ENCODE measurements around the gene CDC40.
"Not testable (repeated sequence)": the region's sequence is repeated elsewhere in the genome, so short reads cannot be mapped to it uniquely, and the experiment has no call there.

The CDC40 gene

GRCh38 chr6:110226261-110226660 is 46.0 kb downstream of the CDC40 start:
- Mint-ChIP-seq H3K36me3 (peaks cover 18 to 21% of the 10 kb centered on the region in 2 donors), H3K4me3 (no peak overlapping the region), H3K27ac (peak overlapping the region; percentile 90), H3K27me3 (no peaks in the 10 kb centered on the region), H3K9me3 (no peaks in the 10 kb centered on the region), H3K4me1 (no peaks in the 10 kb centered on the region)
- no peak for ATAC-seq (replicated peaks)
- no peak for DNase-seq

- no peak for DNase-seq
- H3K27me3 Mint-ChIP-seq, result no peaks in the 10 kb centered on the region
- H3K36me3 Mint-ChIP-seq, result peaks cover 12 to 21% of the 10 kb centered on the region in 2 donors
- H3K9me3 Mint-ChIP-seq, result no peaks in the 10 kb centered on the region
- no peak overlapping the region for H3K27ac Mint-ChIP-seq
- ATAC-seq (replicated peaks), result no peak
- peaks cover 2 to 7% of the 10 kb centered on the region in 2 donors for H3K4me1 Mint-ChIP-seq
- H3K4me3 Mint-ChIP-seq, result no peak overlapping the region
Observed at GRCh38 chr6:110232450-110232849, 52.2 kb downstream of the CDC40 start.

- DNase-seq, result no peak
- H3K27ac Mint-ChIP-seq, result peak overlapping the region; percentile 47
- peak; percentile 79 to 86 for ATAC-seq (replicated peaks)
- peaks cover 12 to 26% of the 10 kb centered on the region in 2 donors for H3K36me3 Mint-ChIP-seq
- H3K9me3 Mint-ChIP-seq, result no peaks in the 10 kb centered on the region
- no peak overlapping the region for H3K4me3 Mint-ChIP-seq
- H3K27me3 Mint-ChIP-seq, result no peaks in the 10 kb centered on the region
- peaks cover 2 to 7% of the 10 kb centered on the region in 2 donors for H3K4me1 Mint-ChIP-seq
Observed at GRCh38 chr6:110233770-110234374, 53.6 kb downstream of the CDC40 start.

DNA sequence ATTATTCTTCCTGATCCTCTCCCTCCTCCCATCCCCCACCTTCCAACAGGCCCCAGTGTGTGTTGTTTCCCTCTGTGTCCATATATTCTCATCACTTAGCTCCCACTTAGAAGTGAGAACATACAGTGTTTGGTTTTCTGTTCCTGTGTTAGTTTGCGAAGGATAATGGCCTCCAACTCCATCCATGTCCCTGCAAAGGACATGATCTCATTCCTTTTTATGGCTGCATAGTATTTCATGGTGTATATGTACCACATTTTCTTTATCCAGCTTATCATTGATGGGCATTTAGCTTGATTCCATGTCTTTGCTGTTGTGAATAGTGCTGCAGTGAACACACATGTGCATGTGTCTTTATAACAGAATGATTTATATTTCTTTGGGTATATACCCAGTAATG is 55.8 kb downstream of the CDC40 start:
- H3K4me3 Mint-ChIP-seq; H3K27me3 Mint-ChIP-seq; DNase-seq; H3K27ac Mint-ChIP-seq; H3K4me1 Mint-ChIP-seq; ATAC-seq (replicated peaks); H3K9me3 Mint-ChIP-seq: not testable (repeated sequence)
- peaks cover 16 to 26% of the 10 kb centered on the region in 2 donors for H3K36me3 Mint-ChIP-seq

DNA sequence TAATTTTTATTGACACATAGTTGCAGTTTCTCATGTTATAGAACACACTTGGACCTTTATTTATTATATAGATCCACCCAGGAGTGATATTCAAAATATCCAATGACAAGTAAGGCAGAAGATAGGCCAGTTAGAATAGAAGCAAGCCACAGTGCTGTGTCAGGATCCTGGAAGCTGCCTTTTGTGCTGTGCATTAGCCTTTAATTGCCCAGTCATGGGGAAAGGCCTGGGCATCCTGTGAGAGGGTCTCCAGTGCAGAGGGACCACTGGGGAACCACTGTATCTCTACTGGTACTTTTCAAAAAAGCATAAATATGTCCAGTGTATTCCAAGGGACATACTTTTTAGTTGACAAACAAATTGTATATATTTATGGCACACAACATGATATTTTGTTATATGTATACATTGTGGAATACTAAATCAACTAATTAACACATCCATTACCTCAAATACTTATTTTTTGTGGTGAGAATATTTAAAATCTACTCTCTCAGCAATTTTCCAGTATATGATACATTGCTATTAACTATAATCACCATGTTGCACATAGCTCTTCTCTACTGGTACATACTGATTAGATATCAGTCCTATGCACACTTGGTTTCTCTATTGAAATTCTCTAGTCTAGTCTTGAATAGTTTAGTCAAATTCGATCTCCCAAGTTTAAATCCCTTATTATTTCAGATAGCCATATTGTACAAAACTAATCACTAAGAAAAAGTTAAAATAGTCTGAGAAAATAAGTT is 59.5 kb downstream of the CDC40 start:
- no peaks in the 10 kb centered on the region for H3K27me3 Mint-ChIP-seq
- peaks cover 19 to 40% of the 10 kb centered on the region in 2 donors for H3K36me3 Mint-ChIP-seq
- no peak overlapping the region for H3K27ac Mint-ChIP-seq
- peaks cover 0 to 2% of the 10 kb centered on the region in 2 donors for H3K4me1 Mint-ChIP-seq
- ATAC-seq (replicated peaks) (no peak), DNase-seq (no peak)
- H3K9me3 Mint-ChIP-seq, result peaks cover 0 to 4% of the 10 kb centered on the region in 2 donors
- no peak overlapping the region for H3K4me3 Mint-ChIP-seq

- not testable (repeated sequence) for ATAC-seq (replicated peaks); H3K27ac Mint-ChIP-seq
Observed at GRCh38 chr6:110244621-110245020, 64.4 kb downstream of the CDC40 start.

DNA sequence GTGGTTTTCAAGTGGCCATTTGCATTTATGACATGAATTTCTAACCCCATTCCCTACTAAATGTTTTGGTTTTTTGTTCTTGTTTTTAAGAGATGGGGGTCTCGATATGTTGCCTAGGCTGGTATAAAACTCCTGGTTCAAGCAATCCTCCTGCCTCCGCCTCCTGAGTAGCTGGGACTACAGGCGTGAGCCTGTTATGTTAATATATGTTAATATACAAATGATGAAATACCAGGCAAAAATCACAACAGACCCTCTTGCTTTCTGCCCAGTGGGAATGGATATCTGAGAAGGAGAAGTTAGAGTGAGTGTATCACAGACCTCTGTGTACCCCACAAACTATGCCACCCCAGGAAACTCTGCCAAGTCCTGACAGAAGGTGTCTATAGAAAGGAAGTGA is 66.2 kb downstream of the CDC40 start:
- Mint-ChIP-seq H3K36me3 (peaks cover 13 to 34% of the 10 kb centered on the region in 2 donors), H3K4me1 (no peaks in the 10 kb centered on the region), H3K4me3 (no peak overlapping the region), H3K27me3 (no peaks in the 10 kb centered on the region), H3K27ac (no peak overlapping the region), H3K9me3 (peaks cover 0 to 6% of the 10 kb centered on the region in 2 donors)
- ATAC-seq (replicated peaks) (no peak), DNase-seq (no peak)

More at GRCh38 chr6:110244621-110245020, 64.4 kb downstream of the CDC40 start:
- peaks cover 17 to 30% of the 10 kb centered on the region in 2 donors for H3K36me3 Mint-ChIP-seq
- H3K4me1 Mint-ChIP-seq, DNase-seq, H3K27me3 Mint-ChIP-seq, H3K9me3 Mint-ChIP-seq, H3K4me3 Mint-ChIP-seq: not testable (repeated sequence)

GRCh38 chr6:110246900-110247546 is 66.8 kb downstream of the CDC40 start:
- Mint-ChIP-seq H3K9me3 (peaks cover 0 to 6% of the 10 kb centered on the region in 2 donors), H3K4me1 (no peaks in the 10 kb centered on the region), H3K27ac (no peak overlapping the region), H3K27me3 (no peaks in the 10 kb centered on the region), H3K36me3 (peaks cover 13 to 34% of the 10 kb centered on the region in 2 donors), H3K4me3 (no peak overlapping the region)
- DNase-seq, result no peak
- no peak for ATAC-seq (replicated peaks)

- Mint-ChIP-seq H3K4me1 (no peaks in the 10 kb centered on the region), H3K27ac (no peak overlapping the region), H3K27me3 (no peaks in the 10 kb centered on the region), H3K9me3 (peaks cover 2 to 3% of the 10 kb centered on the region in 2 donors), H3K4me3 (no peak overlapping the region), H3K36me3 (peaks cover 6 to 13% of the 10 kb centered on the region in 2 donors)
- no peak for ATAC-seq (replicated peaks)
- no peak for DNase-seq
Observed at GRCh38 chr6:110250058-110250457, 69.8 kb downstream of the CDC40 start.

DNA sequence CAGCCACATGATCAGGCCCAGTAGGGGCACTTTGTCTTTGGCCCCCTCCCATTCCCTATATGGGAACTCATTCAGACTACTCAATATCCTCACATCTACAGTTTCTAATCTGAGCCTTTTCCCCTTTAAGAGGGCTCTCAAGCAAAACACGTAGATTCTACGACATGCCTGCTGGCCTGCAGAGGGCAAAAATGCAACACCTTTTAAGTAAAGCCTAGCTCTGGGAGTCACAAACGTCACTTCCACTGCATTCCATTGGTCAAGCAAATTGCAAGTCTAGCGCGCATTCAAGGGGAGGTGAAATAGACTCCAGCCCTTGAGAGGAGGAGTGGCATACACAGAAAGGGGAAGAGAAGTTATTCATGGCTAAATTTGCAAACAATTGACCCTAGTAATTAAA is 70.6 kb downstream of the CDC40 start:
- ATAC-seq (replicated peaks), result no peak
- no peaks in the 10 kb centered on the region for H3K4me1 Mint-ChIP-seq
- no peak overlapping the region for H3K27ac Mint-ChIP-seq
- peaks cover 6 to 13% of the 10 kb centered on the region in 2 donors for H3K36me3 Mint-ChIP-seq
- H3K4me3 Mint-ChIP-seq, result no peak overlapping the region
- H3K9me3 Mint-ChIP-seq, result peaks cover 2 to 3% of the 10 kb centered on the region in 2 donors
- DNase-seq, result no peak
- peaks cover 0 to 5% of the 10 kb centered on the region in 2 donors for H3K27me3 Mint-ChIP-seq

DNA sequence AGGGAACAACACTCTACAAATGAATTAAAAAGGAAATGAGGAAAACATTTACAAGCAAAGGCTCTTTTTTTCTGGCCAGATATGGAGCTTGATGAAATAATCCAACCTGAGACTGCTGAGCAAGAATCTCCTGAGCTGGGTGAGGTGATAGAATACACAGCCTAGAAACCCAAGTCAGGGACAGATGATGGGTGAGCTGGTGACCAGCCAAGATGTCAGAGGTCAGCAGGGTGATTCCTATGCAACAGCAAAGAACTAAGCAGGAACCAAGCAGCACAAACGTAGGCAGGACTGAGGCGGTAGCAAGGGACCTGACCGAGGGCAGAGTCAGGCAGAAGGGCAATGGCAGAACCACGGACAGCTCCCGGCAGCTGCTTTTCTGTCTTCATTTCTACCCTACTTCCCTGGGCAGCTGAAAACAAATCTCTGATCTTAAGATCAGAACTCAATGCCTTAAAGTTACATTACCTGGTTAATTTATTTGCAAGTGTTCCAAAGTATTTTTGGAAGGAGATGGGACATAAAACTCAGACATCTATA is 75.1 kb downstream of the CDC40 start:
- Mint-ChIP-seq H3K4me3 (no peak overlapping the region), H3K9me3 (peaks cover 3 to 8% of the 10 kb centered on the region in 2 donors), H3K27me3 (peaks cover 5 to 16% of the 10 kb centered on the region in 2 donors), H3K4me1 (no peaks in the 10 kb centered on the region), H3K36me3 (peaks cover 0 to 9% of the 10 kb centered on the region in 2 donors), H3K27ac (no peak overlapping the region)
- no peak for DNase-seq
- no peak for ATAC-seq (replicated peaks)

GRCh38 chr6:110256366-110256765 is 76.1 kb downstream of the CDC40 start:
- DNase-seq (no peak), ATAC-seq (replicated peaks) (no peak)
- Mint-ChIP-seq H3K4me3 (no peak overlapping the region), H3K9me3 (peaks cover 0 to 12% of the 10 kb centered on the region in 2 donors), H3K36me3 (peaks cover 0 to 6% of the 10 kb centered on the region in 2 donors), H3K27me3 (peaks cover 5 to 16% of the 10 kb centered on the region in 2 donors), H3K4me1 (no peaks in the 10 kb centered on the region), H3K27ac (no peak overlapping the region)

DNA sequence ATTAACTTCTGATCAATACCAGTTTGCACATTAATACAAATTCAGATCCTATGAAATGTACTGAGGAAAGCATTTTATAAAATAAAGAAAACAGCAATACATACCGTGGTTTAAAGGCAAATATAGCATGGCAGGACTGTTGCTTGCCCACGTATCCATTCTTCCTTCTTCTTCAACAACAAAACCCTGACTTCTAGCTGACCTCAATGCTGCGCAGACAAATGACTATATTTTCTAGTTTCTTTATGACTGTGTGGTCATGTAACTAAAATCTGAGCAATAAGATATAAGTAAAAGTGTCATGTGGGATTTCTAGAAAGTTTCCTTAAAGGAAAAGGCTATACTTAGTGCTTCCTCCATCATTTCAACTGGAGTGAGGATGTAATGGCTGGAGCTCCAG is 85.0 kb downstream of the CDC40 start:
- no peak overlapping the region for H3K4me3 Mint-ChIP-seq
- H3K27ac Mint-ChIP-seq, result no peak overlapping the region
- H3K27me3 Mint-ChIP-seq, result no peaks in the 10 kb centered on the region
- DNase-seq (no peak), ATAC-seq (replicated peaks) (no peak)
- no peaks in the 10 kb centered on the region for H3K36me3 Mint-ChIP-seq
- no peaks in the 10 kb centered on the region for H3K4me1 Mint-ChIP-seq
- H3K9me3 Mint-ChIP-seq, result peaks cover 11 to 14% of the 10 kb centered on the region in 2 donors

DNA sequence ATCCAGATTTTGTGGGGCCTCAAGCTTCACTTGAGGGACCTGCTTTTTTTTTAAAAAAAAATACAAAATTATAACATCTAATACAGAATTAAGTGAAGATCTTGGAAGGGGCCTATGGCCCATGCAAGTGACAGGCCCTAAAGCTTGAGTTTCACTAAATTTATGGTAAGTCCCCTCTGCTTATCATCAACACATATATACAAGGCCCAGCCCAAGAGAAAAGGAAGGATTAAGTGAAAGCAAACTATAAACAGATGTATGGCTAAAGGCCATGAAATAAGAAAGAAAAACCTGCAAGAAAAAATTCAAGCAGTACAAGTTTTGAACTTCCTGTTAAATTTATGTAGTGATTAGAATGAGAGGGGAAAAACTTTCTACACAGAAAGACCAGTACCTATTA is 86.8 kb downstream of the CDC40 start:
- H3K4me3 Mint-ChIP-seq, result no peak overlapping the region
- no peak overlapping the region for H3K27ac Mint-ChIP-seq
- DNase-seq (no peak), ATAC-seq (replicated peaks) (no peak)
- H3K27me3 Mint-ChIP-seq, result peaks cover 0 to under 1% of the 10 kb centered on the region in 2 donors
- peaks cover 5% of the 10 kb centered on the region in 2 donors for H3K9me3 Mint-ChIP-seq
- no peaks in the 10 kb centered on the region for H3K36me3 Mint-ChIP-seq
- H3K4me1 Mint-ChIP-seq, result no peaks in the 10 kb centered on the region

All from stimulated activated naive B cell treated with anti-CD40 and anti-IgM and Interleukin-4, amounts not matched to agents 10 μg/mL and 1 μg/mL and 100 μg/mL, for 72 hours (primary cell).